ENCODE measurements around the gene RALY. TPM values are rescaled to one million over a fixed set of nuclear protein-coding genes. Genes with fewer than 3 reads are reported as not detected.

The RALY gene
- total RNA-seq, 1 donor from 2014 or later, result 78.5 TPM

GRCh38 chr20:33994222-33994913 is 657 bp downstream of the RALY start:
- Histone ChIP-seq H3K27ac (peak overlapping the region; percentile 98 to 99), H3K4me1 (peaks cover 15 to 37% of the 10 kb centered on the region in 2 donors), H3K9me3 (no peaks in the 10 kb centered on the region), H3K27me3 (no peaks in the 10 kb centered on the region), H3K36me3 (no peaks in the 10 kb centered on the region), H3K4me3 (peak overlapping the region; percentile 92 to 93)
- intact Hi-C loops (cut with DNase I), result loop anchor here (2.0 to 5.0 kb wide), 3 partner anchors 18 to 327 kb away; partner anchors contain the start of gene ACTL10
- DNase-seq (ENCODE audit: low spot score in 2 of 2), result peak; percentile 58 to 92
- TF ChIP-seq, protein P1, sequence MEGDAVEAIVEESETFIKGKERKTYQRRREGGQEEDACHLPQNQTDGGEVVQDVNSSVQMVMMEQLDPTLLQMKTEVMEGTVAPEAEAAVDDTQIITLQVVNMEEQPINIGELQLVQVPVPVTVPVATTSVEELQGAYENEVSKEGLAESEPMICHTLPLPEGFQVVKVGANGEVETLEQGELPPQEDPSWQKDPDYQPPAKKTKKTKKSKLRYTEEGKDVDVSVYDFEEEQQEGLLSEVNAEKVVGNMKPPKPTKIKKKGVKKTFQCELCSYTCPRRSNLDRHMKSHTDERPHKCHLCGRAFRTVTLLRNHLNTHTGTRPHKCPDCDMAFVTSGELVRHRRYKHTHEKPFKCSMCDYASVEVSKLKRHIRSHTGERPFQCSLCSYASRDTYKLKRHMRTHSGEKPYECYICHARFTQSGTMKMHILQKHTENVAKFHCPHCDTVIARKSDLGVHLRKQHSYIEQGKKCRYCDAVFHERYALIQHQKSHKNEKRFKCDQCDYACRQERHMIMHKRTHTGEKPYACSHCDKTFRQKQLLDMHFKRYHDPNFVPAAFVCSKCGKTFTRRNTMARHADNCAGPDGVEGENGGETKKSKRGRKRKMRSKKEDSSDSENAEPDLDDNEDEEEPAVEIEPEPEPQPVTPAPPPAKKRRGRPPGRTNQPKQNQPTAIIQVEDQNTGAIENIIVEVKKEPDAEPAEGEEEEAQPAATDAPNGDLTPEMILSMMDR (IDR thresholded peaks at IDR 0.05), result no peak

- no peaks in the 10 kb centered on the region for H3K9me3 ChIP-seq
- H3K27me3 ChIP-seq, result no peaks in the 10 kb centered on the region
- TF ChIP-seq, protein P1 (IDR thresholded peaks at IDR 0.05), result no peak
- peaks cover 15 to 44% of the 10 kb centered on the region in 2 donors for H3K4me1 ChIP-seq
- intact Hi-C loops (cut with DNase I), result loop anchor here (2.0 kb wide), 2 partner anchors 18 to 132 kb away; no protein-coding TSS in a partner anchor
- no peak for DNase-seq (ENCODE audit: low spot score in 2 of 2)
- H3K27ac ChIP-seq, result peak overlapping the region; percentile 98 to 99
- H3K36me3 ChIP-seq, result no peaks in the 10 kb centered on the region
- peak overlapping the region; percentile 92 to 93 for H3K4me3 ChIP-seq
Measured at GRCh38 chr20:33995053-33995831, 1.5 kb downstream of the RALY start.

- DNase-seq (ENCODE audit: low spot score in 2 of 2), result no peak
- intact Hi-C loops (cut with DNase I), result no loop called here
- no peaks in the 10 kb centered on the region for H3K36me3 ChIP-seq
- TF ChIP-seq, protein P1 (IDR thresholded peaks at IDR 0.05), result no peak
- H3K27ac ChIP-seq, result no peak overlapping the region
- H3K4me3 ChIP-seq, result no peak overlapping the region
- peaks cover 19 to 49% of the 10 kb centered on the region in 2 donors for H3K4me1 ChIP-seq
- H3K9me3 ChIP-seq, result no peaks in the 10 kb centered on the region
- H3K27me3 ChIP-seq, result no peaks in the 10 kb centered on the region
Measured at GRCh38 chr20:33999025-33999649, 5.4 kb downstream of the RALY start.

- DNase-seq (ENCODE audit: low spot score in 2 of 2), result no peak
- peaks cover 11 to 41% of the 10 kb centered on the region in 2 donors for H3K4me1 ChIP-seq
- H3K36me3 ChIP-seq, result no peaks in the 10 kb centered on the region
- H3K9me3 ChIP-seq, result no peaks in the 10 kb centered on the region
- TF ChIP-seq, protein P1 (IDR thresholded peaks at IDR 0.05), result no peak
- H3K27me3 ChIP-seq, result no peaks in the 10 kb centered on the region
- intact Hi-C loops (cut with DNase I), result no loop called here
- H3K27ac ChIP-seq, result no peak overlapping the region
- H3K4me3 ChIP-seq, result no peak overlapping the region
Measured at GRCh38 chr20:34001378-34001777, 7.7 kb downstream of the RALY start.

DNA sequence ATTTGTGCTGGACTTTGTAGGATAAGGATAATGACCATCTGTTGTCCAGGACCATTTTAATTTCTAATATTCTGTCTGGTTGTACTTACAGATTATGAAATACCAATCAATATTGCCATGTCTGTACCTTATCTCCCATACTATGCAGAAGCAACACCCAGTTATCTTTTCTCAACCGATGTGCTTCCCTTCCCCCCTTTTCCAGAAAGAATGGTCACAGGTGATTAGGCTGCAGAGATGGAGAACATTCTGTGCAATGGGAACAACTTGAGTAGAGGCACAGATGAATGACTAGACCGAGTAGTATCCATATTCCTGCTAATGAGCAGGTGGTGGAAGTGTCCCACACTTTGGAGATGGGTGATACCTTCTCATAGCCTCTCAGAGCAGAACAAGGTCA is 10.5 kb downstream of the RALY start:
- intact Hi-C loops (cut with DNase I), result no loop called here
- Histone ChIP-seq H3K27ac (no peak overlapping the region), H3K9me3 (no peaks in the 10 kb centered on the region), H3K4me3 (no peak overlapping the region), H3K36me3 (no peaks in the 10 kb centered on the region), H3K4me1 (peaks cover 4 to 18% of the 10 kb centered on the region in 2 donors), H3K27me3 (no peaks in the 10 kb centered on the region)
- no peak for DNase-seq (ENCODE audit: low spot score in 2 of 2)
- TF ChIP-seq, protein P1 (IDR thresholded peaks at IDR 0.05), result no peak
